Progenitor cell of endocrine pancreas (in vitro differentiated cells): Measurements from ENCODE around the gene HRAS. TPM values are rescaled to one million over a fixed set of nuclear protein-coding genes. Genes with fewer than 3 reads are reported as not detected.

Experiments
- DNase-seq: peaks from one replicate; pipeline ENCODE4 v3.0.0; 2021; ENCODE audit warnings: low spot score; ENCODE audit not compliant: unreplicated experiment
- H3K27ac Mint-ChIP-seq: 2 replicates; pipeline ENCODE4 v1.8.0; 2021; ENCODE audit warnings: mild to moderate bottlenecking, moderate library complexity, mixed read lengths
- H3K27me3 Mint-ChIP-seq: 2 replicates; pipeline ENCODE4 v1.8.0; 2021; ENCODE audit warnings: mixed read lengths
- H3K36me3 Mint-ChIP-seq: 2 replicates; pipeline ENCODE4 v1.8.0; 2022; ENCODE audit warnings: mixed read lengths; ENCODE audit not compliant: insufficient read depth
- H3K4me1 Mint-ChIP-seq: 2 replicates; pipeline ENCODE4 v1.8.0; 2021; ENCODE audit warnings: low read depth, mixed read lengths
- H3K4me3 Mint-ChIP-seq: 2 replicates; pipeline ENCODE4 v1.8.0; 2021; ENCODE audit warnings: low read depth, mild to moderate bottlenecking, moderate library complexity, mixed read lengths
- H3K9me3 Mint-ChIP-seq: 2 replicates; pipeline ENCODE4 v1.8.0; 2021; ENCODE audit warnings: low read depth, mixed read lengths
- CTCF ChIP-seq: fragments of 200-600 bp; sonication (generic); IDR thresholded peaks from one replicate; pipeline ENCODE4 v1.5.0; 2021; ENCODE audit warnings: antibody characterized with exemption, mild to moderate bottlenecking; ENCODE audit not compliant: unreplicated experiment
- total RNA-seq: library from RNA; stranded (reverse); gene quantifications from 2 replicates; pipeline ENCODE4 v1.2.1, GENCODE V29; 2021

The HRAS gene
- total RNA-seq, 1 donor from 2014 or later, result 61.6 TPM

GRCh38 chr11:554428-555226 lies 19.3 kb upstream of the HRAS start:
- Mint-ChIP-seq H3K4me1 (peaks cover 2% of the 10 kb centered on the region), H3K27me3 (peaks cover 14% of the 10 kb centered on the region), H3K27ac (no peak overlapping the region), H3K4me3 (no peak overlapping the region), H3K36me3 (no peaks in the 10 kb centered on the region), H3K9me3 (no peaks in the 10 kb centered on the region)
- DNase-seq, result peak; percentile 70
- TF ChIP-seq CTCF, result peak; percentile 61

GRCh38 chr11:553988-554340 lies 18.6 kb upstream of the HRAS start:
- no peaks in the 10 kb centered on the region for H3K36me3 Mint-ChIP-seq
- no peaks in the 10 kb centered on the region for H3K4me1 Mint-ChIP-seq
- H3K27me3 Mint-ChIP-seq, result peaks cover 14% of the 10 kb centered on the region
- DNase-seq, result no peak
- no peaks in the 10 kb centered on the region for H3K9me3 Mint-ChIP-seq
- no peak overlapping the region for H3K4me3 Mint-ChIP-seq
- no peak overlapping the region for H3K27ac Mint-ChIP-seq
- TF ChIP-seq CTCF, result no peak

GRCh38 chr11:553083-553987 lies 18.0 kb upstream of the HRAS start:
- no peak for DNase-seq
- H3K27me3 Mint-ChIP-seq, result peaks cover 14% of the 10 kb centered on the region
- TF ChIP-seq CTCF, result no peak
- H3K36me3 Mint-ChIP-seq, result no peaks in the 10 kb centered on the region
- no peaks in the 10 kb centered on the region for H3K4me1 Mint-ChIP-seq
- no peak overlapping the region for H3K27ac Mint-ChIP-seq
- no peaks in the 10 kb centered on the region for H3K9me3 Mint-ChIP-seq
- H3K4me3 Mint-ChIP-seq, result no peak overlapping the region

- no peaks in the 10 kb centered on the region for H3K36me3 Mint-ChIP-seq
- DNase-seq, result no peak
- peaks cover 7% of the 10 kb centered on the region for H3K27me3 Mint-ChIP-seq
- no peaks in the 10 kb centered on the region for H3K4me1 Mint-ChIP-seq
- H3K4me3 Mint-ChIP-seq, result no peak overlapping the region
- no peak overlapping the region for H3K27ac Mint-ChIP-seq
- no peak for TF ChIP-seq CTCF
- H3K9me3 Mint-ChIP-seq, result no peaks in the 10 kb centered on the region
Observed at GRCh38 chr11:551596-551995, 16.2 kb upstream of the HRAS start.

GRCh38 chr11:551131-551530 lies 15.8 kb upstream of the HRAS start:
- H3K4me3 Mint-ChIP-seq, result no peak overlapping the region
- no peak overlapping the region for H3K27ac Mint-ChIP-seq
- H3K36me3 Mint-ChIP-seq, result no peaks in the 10 kb centered on the region
- no peaks in the 10 kb centered on the region for H3K4me1 Mint-ChIP-seq
- no peak for DNase-seq
- no peaks in the 10 kb centered on the region for H3K9me3 Mint-ChIP-seq
- no peak for TF ChIP-seq CTCF
- H3K27me3 Mint-ChIP-seq, result peaks cover 3% of the 10 kb centered on the region
